ENCODE results near the gene HSP90B1. TPM values are rescaled to one million over a fixed set of nuclear protein-coding genes. Genes with fewer than 3 reads are reported as not detected.

The HSP90B1 gene
- total and polyA plus RNA-seq, 9 of the 15 experiments (the other 6 are each of a cell fraction or from before 2014, with no cell fraction given) = 196 to 719 (median 557) TPM

- ATAC-seq (no peak), DNase-seq (ENCODE audit: extremely low read depth in 1 of 4, low spot score in 3 of 4) (no peak), FAIRE-seq (no peak)
- no peak overlapping the region for H3K9ac ChIP-seq (ENCODE audit: insufficient read depth in 1 of 2, low read depth in 2 of 2, low read length in 2 of 2)
- peaks cover 11 to 16% of the 10 kb centered on the region in 2 experiments; a peak in 4 of 5 replicates for H3K27me3 ChIP-seq (ENCODE audit: control insufficient read depth in 2 of 2, insufficient read depth in 2 of 2, low read length in 2 of 2)
- intact Hi-C loops (cut with micrococcal nuclease) = no loop called here
- no peak overlapping the region for H3K27ac ChIP-seq (ENCODE audit: extremely low read depth, low read depth, low read length)
- no peaks in the 10 kb centered on the region for H4K20me1 ChIP-seq (replicated peaks; ENCODE audit: control insufficient read depth, insufficient read depth, low read length)
- no peaks in the 10 kb centered on the region for H3K36me3 ChIP-seq (ENCODE audit: control insufficient read depth, insufficient read depth, low read length)
- H3K4me1 ChIP-seq (replicated peaks in 1 of 2; ENCODE audit: control insufficient read depth in 2 of 2, insufficient read depth in 2 of 2, low read length in 2 of 2) = no peaks in the 10 kb centered on the region
- no TSS peak for BruUV-seq (replicated peaks)
- H2AFZ ChIP-seq (ENCODE audit: low read depth, low read length) = no peak overlapping the region
- no peak overlapping the region for H3K4me3 ChIP-seq
- in situ Hi-C loops (cut with MboI) = no loop called here
- WGBS (ENCODE audit: insufficient coverage, low coverage, missing lambda C conversion rate) = 6% methylated on average over 3 of the region's 4 CpGs
- H3K9me3 ChIP-seq (replicated peaks; ENCODE audit: control insufficient read depth, insufficient read depth, low read depth, low read length) = no peaks in the 10 kb centered on the region
- ChIA-PET CTCF (ENCODE audit: low intra/inter-chr PET ratio) (no interaction called here), POLR2A (interaction anchor here (0.8 kb wide), 1 partner anchor 9 kb away, joined by 3 read pairs; no protein-coding TSS in a partner anchor)
- no peaks in the 10 kb centered on the region for H3K9me1 ChIP-seq (ENCODE audit: control insufficient read depth, insufficient read depth, low read length)
- no peaks in the 10 kb centered on the region for H3K79me2 ChIP-seq (ENCODE audit: control insufficient read depth, insufficient read depth, low read length)
- no peak overlapping the region for H3K4me2 ChIP-seq (ENCODE audit: insufficient read depth, low read length)
- TF ChIP-seq ZBED1 (IDR thresholded peaks at IDR 0.05) (no peak), EWSR1 (IDR thresholded peaks at IDR 0.05; ENCODE audit: borderline replicate concordance, low read depth, partially characterized antibody) (no peak), ETV6 (IDR thresholded peaks at IDR 0.05; ENCODE audit: borderline replicate concordance in 1 of 2, low read depth in 2 of 2, low read length in 1 of 2) (peak in 1 of 2 experiments; percentile 71; a peak in 1 of 4 replicates), ETV6 (CRISPR knock-in tag; IDR thresholded peaks at IDR 0.05; ENCODE audit: borderline replicate concordance) (no peak), CBFA2T3 (IDR thresholded peaks at IDR 0.05) (no peak), ARHGAP35 (IDR thresholded peaks at IDR 0.05; ENCODE audit: partially characterized antibody) (peak; percentile 18), HLTF (IDR thresholded peaks at IDR 0.05) (0 out of 2 replicates have a peak, but pooled peaks have one; percentile 21), ZNF212 (CRISPR knock-in tag; IDR thresholded peaks at IDR 0.05) (no peak), NFRKB (IDR thresholded peaks at IDR 0.05; ENCODE audit: low read depth) (no peak), NFE2L1 (tag; IDR thresholded peaks at IDR 0.05; ENCODE audit: borderline replicate concordance, low read depth) (no peak), THRB (CRISPR knock-in tag; conservative IDR thresholded peaks at IDR 0.05) (0 out of 2 replicates have a peak, but pooled peaks have one; percentile 16), E2F5 (CRISPR knock-in tag; IDR thresholded peaks at IDR 0.05) (no peak), MXI1 (IDR thresholded peaks at IDR 0.05; ENCODE audit: low read depth, low read length) (no peak), OTX1 (CRISPR knock-in tag; IDR thresholded peaks at IDR 0.05) (0 out of 2 replicates have a peak, but pooled peaks have one; percentile 34)
- TF ChIP-seq, protein P1, sequence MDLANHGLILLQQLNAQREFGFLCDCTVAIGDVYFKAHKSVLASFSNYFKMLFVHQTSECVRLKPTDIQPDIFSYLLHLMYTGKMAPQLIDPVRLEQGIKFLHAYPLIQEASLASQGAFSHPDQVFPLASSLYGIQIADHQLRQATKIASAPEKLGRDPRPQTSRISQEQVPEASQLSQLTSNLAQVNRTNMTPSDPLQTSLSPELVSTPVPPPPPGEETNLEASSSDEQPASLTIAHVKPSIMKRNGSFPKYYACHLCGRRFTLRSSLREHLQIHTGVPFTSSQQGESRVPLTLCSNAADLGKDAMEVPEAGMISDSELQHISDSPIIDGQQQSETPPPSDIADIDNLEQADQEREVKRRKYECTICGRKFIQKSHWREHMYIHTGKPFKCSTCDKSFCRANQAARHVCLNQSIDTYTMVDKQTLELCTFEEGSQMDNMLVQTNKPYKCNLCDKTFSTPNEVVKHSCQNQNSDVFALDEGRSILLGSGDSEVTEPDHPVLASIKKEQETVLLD (IDR thresholded peaks at IDR 0.05) = 0 out of 2 replicates have a peak, but pooled peaks have one; percentile 26
- TF ChIP-seq, protein P2, sequence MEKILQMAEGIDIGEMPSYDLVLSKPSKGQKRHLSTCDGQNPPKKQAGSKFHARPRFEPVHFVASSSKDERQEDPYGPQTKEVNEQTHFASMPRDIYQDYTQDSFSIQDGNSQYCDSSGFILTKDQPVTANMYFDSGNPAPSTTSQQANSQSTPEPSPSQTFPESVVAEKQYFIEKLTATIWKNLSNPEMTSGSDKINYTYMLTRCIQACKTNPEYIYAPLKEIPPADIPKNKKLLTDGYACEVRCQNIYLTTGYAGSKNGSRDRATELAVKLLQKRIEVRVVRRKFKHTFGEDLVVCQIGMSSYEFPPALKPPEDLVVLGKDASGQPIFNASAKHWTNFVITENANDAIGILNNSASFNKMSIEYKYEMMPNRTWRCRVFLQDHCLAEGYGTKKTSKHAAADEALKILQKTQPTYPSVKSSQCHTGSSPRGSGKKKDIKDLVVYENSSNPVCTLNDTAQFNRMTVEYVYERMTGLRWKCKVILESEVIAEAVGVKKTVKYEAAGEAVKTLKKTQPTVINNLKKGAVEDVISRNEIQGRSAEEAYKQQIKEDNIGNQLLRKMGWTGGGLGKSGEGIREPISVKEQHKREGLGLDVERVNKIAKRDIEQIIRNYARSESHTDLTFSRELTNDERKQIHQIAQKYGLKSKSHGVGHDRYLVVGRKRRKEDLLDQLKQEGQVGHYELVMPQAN (IDR thresholded peaks at IDR 0.05; ENCODE audit: borderline replicate concordance) = no peak
Observed at GRCh38 chr12:103905730-103906349, 24.4 kb upstream of the HSP90B1 start.

Data from K562 (cell line).